Activated CD8-positive, alpha-beta memory T cell treated with anti-CD3 and anti-CD28 coated beads, Interleukin-2, amount 10 ng/mL, durations not matched to agents 7 days and 5 days (primary cell): ENCODE results near the gene F2. TPM values are rescaled to one million over a fixed set of nuclear protein-coding genes. Genes with fewer than 3 reads are reported as not detected.

Experiments
- ATAC-seq: fragments of 150-1000 bp; cut with Tn5 transposase; one replicate; pipeline ENCODE4 v1.10.0; 2021; ENCODE audit warnings: moderate library complexity
- CTCF ChIA-PET: fragments of 350-600 bp; sonication (Branson Sonifier 250); formaldehyde crosslinking; loops from one replicate; lab custom pipeline; 2021; ENCODE audit warnings: antibody characterized with exemption; lab: Charles Lee
- DNase-seq: peaks from one replicate; pipeline ENCODE4 v3.0.0-alpha.2; 2020
- H3K27ac Mint-ChIP-seq: one replicate; pipeline ENCODE4 v1.8.0; 2021; ENCODE audit warnings: mild to moderate bottlenecking, mixed read lengths
- H3K27me3 Mint-ChIP-seq: one replicate; pipeline ENCODE4 v1.8.0; 2021; ENCODE audit warnings: mixed read lengths
- H3K36me3 Mint-ChIP-seq: one replicate; pipeline ENCODE4 v1.8.0; 2021; ENCODE audit warnings: mild to moderate bottlenecking, mixed read lengths
- H3K4me1 Mint-ChIP-seq: one replicate; pipeline ENCODE4 v1.8.0; 2021; ENCODE audit warnings: mixed read lengths
- H3K4me3 Mint-ChIP-seq: one replicate; pipeline ENCODE4 v1.8.0; 2021; ENCODE audit warnings: mild to moderate bottlenecking, moderate library complexity, mixed read lengths
- H3K9me3 Mint-ChIP-seq: one replicate; pipeline ENCODE4 v1.8.0; 2022; ENCODE audit warnings: low read depth, mixed read lengths
- total RNA-seq, 2 experiments: library from RNA; stranded (reverse); gene quantifications; one replicate each; pipeline ENCODE4 v1.2.3, GENCODE V29; 2021

The F2 gene
- total RNA-seq, 2 experiments from 2014 or later, result not detected

DNA sequence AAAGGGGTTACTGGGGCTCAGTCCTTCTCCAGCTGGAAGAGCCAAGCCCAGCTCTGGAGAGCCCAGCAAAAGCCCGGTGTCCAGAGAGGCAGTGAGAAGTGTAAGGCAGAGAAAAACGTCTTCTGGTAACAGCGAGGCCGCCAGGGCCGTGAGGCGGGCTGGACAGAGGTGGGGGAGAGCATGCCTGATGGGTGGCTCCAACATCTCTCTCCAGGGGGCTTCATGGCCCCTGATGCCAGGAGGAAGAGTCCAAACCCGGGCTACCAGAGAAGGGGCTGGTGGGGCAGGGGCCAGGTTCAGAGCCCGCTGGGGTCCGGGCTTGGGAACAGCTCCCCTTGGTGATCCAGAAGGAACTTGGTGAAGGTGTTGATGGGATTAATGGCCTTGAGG, 40.3 kb upstream of the F2 start:
- H3K27me3 Mint-ChIP-seq, result no peaks in the 10 kb centered on the region
- peaks cover 26% of the 10 kb centered on the region for H3K4me1 Mint-ChIP-seq
- no peaks in the 10 kb centered on the region for H3K9me3 Mint-ChIP-seq
- CTCF ChIA-PET, result interaction anchor here (1.7 kb wide), 1 partner anchor 9 kb away, joined by 3 read pairs; no protein-coding TSS in a partner anchor
- peaks cover 8% of the 10 kb centered on the region for H3K36me3 Mint-ChIP-seq
- ATAC-seq (no peak), DNase-seq (no peak)
- no peak overlapping the region for H3K27ac Mint-ChIP-seq
- no peak overlapping the region for H3K4me3 Mint-ChIP-seq

DNA sequence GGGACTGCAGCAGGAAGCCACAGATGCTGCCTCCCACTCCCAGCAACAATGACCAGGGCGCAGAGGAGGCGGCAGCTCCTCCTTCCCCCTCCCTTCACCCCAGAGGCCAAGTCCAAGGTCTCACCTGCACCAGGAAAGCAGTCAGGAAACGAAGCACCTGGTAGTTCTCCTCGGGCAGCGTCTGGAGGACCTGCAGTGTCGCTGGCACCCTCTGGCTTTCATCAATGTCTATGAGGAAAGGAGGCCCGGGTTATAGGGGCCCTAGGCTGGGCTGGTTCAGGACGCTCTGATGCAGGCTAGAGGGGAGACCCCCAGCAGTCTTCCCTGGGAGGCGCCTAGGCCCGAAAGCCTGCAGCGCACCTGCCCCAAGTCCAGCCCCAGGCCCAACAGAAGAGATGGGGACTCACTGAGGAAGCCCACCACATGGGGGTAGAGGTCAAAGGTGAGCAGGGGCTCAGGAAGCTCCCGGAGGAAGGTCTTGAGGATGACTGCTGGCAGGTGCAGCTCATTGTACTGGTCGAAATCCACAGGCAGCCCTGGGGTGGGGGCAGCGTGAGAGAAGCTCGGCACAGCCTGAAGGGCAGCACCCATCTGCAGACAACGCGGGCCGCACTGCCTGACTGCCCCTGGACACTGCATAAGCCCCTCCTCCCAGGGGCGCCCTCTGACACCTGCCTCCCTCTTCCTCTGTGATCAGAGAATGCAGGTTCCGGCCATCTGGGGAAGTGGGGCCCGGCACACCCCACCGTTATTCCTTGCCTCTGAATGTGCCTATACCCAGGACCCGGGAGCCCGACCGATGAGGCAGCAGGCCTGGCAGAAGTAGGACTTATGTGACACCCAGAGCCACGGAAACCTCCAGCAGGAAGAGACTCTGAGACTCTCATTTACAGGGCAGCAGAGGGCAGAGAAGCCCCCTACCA, 39.5 kb upstream of the F2 start:
- no peak for ATAC-seq

DNA sequence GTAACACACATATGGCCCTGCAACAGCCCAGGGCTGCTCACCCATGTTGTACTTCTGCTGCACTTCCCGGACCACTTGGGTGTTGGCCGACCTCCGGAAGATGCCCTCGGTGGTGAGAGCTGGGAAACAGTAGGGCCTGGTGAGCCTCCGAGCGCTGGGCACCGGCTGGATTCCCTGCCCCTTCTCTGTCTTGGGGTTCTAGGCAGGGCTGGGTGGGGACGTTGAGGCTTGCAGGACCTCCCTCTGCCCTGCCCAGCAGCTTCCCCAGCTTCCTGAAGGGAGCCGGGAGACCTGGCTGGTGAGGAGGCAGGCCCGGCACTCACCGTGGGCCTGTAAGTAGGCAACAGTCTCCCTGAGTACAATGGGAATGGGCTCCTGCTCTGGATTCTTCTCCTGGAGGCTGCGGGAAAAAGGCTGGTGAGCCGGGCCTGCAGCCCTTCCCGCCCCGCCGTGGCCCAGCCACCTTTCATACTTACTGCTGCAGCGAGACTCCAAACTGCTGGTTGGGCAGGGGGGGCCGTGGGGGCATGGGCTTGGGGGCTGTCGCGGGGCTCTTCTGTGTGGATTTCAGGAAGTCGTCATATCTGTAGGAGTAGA, 38.8 kb upstream of the F2 start:
- Mint-ChIP-seq H3K4me1 (peaks cover 17% of the 10 kb centered on the region), H3K36me3 (peaks cover 9% of the 10 kb centered on the region), H3K27me3 (no peaks in the 10 kb centered on the region), H3K4me3 (no peak overlapping the region), H3K27ac (no peak overlapping the region), H3K9me3 (no peaks in the 10 kb centered on the region)
- ATAC-seq (no peak), DNase-seq (no peak)
- CTCF ChIA-PET, result interaction anchor here (1.1 kb wide), 1 partner anchor 10 kb away, joined by 3 read pairs; no protein-coding TSS in a partner anchor

More for the DNA sequence above, 39.5 kb upstream of the F2 start:
- no peak for DNase-seq
- H3K27ac Mint-ChIP-seq, result no peak overlapping the region
- H3K4me1 Mint-ChIP-seq, result peaks cover 25% of the 10 kb centered on the region
- peaks cover 8% of the 10 kb centered on the region for H3K36me3 Mint-ChIP-seq
- H3K27me3 Mint-ChIP-seq, result no peaks in the 10 kb centered on the region
- H3K4me3 Mint-ChIP-seq, result no peak overlapping the region
- H3K9me3 Mint-ChIP-seq, result no peaks in the 10 kb centered on the region
- CTCF ChIA-PET, result interaction anchor here (1.7 kb wide), 1 partner anchor 10 kb away, joined by 3 read pairs; no protein-coding TSS in a partner anchor

DNA sequence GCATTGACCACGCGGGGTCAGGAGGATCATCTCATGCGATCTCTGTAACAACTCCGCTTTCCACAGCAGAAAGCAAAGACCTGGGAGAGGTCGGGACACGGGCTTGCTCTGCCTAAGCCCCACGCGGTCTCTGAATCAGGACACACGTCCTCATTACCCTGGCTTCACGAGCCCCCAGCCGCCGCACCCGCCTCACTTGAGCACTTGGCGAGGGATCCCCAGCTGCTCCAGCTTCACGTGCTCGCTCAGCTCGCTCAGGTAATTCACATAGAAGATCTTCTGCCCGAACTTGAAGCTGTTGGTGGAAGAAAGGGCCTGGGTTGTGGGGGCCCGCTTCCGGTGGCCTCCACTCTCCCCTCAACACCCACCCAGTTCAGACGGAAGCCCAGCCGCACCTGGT, 38.2 kb upstream of the F2 start:
- no peak overlapping the region for H3K4me3 Mint-ChIP-seq
- H3K27me3 Mint-ChIP-seq, result no peaks in the 10 kb centered on the region
- peaks cover 9% of the 10 kb centered on the region for H3K36me3 Mint-ChIP-seq
- H3K9me3 Mint-ChIP-seq, result no peaks in the 10 kb centered on the region
- CTCF ChIA-PET, result interaction anchor here (1.1 kb wide), 1 partner anchor 10 kb away, joined by 3 read pairs; no protein-coding TSS in a partner anchor
- ATAC-seq (no peak), DNase-seq (no peak)
- no peak overlapping the region for H3K27ac Mint-ChIP-seq
- peaks cover 12% of the 10 kb centered on the region for H3K4me1 Mint-ChIP-seq

DNA sequence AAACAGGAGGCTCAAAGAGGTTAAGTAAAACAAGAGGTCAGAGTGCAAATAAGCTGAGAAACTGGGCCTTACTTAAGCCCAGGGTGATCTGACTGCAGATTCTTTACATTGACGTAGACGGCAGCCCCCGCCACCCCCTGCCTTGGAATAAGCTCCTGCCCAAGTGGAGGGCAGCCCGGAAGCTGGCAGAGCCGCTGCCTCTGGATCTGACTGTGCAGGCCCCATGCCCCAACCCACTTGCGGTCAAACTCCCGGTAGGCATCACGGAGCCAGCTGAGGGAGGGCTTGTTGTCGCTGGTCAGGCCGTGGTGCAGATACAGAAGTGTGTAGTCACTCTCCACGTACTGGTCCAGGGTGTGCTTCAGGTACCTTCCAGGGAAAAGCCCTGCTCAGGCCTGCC, 37.2 kb upstream of the F2 start:
- DNase-seq (no peak), ATAC-seq (no peak)
- Mint-ChIP-seq H3K27ac (no peak overlapping the region), H3K9me3 (no peaks in the 10 kb centered on the region), H3K27me3 (no peaks in the 10 kb centered on the region), H3K4me3 (no peak overlapping the region), H3K36me3 (peaks cover 11% of the 10 kb centered on the region), H3K4me1 (peaks cover 8% of the 10 kb centered on the region)
- CTCF ChIA-PET, result interaction anchor here (2.0 kb wide), 1 partner anchor 10 kb away, joined by 9 read pairs; no protein-coding TSS in a partner anchor

DNA sequence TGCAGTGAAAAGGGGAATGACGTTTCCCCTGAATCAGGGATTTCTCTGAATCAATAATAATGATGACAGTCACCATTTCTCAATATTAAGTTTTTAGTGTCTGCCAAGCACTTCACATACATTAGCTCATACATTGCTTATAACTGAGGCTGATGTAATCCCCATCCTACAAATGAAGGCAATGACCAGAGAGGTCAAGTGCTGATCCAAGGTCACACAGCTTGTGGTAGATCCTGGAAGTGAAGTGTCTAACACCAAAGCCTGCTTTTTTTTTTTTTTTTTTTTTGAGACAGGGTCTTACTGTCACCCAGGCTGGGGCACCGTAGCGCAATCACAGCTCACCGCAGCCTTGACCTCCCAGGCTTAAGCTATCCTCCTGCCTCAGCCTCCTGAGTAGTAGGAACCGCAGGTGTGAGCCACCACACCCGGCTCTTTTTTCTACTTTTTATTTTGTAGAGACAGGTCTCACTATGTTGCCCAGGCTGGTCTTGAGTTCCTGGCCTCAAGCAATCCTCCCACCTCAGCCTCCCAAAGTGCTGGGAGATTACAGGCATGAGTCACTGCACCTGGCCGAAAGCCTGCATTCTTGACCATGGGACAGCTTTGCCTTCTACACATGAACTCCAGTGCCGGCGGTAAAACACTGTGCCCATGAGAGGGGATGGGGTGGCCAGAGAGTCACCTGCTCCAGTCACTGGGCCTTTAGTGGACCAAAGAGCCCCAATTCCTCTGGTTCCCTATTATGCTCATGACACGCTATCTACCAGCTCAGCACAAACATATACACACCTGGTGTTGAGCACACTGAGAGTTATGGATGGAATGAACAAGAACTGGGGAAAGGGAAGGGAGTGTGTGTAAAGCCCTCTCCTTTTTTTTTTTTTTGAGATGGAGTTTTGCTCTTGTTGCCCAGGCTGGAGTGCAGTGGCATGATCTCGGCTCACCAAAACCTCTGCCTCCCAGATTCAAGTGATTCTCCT, 36.0 kb upstream of the F2 start:
- Mint-ChIP-seq H3K4me3 (no peak overlapping the region), H3K36me3 (peaks cover 11% of the 10 kb centered on the region)
- no peak for ATAC-seq

DNA sequence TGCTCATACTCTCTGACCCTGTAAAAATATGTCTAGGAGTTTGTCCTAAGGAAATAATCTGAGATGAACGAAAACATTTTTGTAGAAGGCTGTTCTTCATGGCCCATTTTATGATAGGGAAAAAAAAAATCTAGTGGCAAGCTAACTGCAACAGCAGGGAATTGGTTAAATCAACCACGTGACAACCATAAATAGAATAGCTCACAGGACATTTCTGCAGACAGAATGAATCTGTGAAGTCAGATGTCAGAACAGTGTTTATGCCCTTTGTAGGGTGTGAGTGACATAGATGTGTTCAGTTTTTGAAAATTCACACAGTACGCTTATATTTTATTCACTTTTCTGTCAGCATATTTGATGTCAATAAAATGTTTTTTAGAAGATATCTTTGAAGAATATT, 34.6 kb upstream of the F2 start:
- ATAC-seq (no peak), DNase-seq (no peak)
- H3K27ac Mint-ChIP-seq, result no peak overlapping the region
- H3K27me3 Mint-ChIP-seq, result no peaks in the 10 kb centered on the region
- H3K4me1 Mint-ChIP-seq, result peaks cover 4% of the 10 kb centered on the region
- H3K4me3 Mint-ChIP-seq, result no peak overlapping the region
- H3K36me3 Mint-ChIP-seq, result peaks cover 16% of the 10 kb centered on the region
- H3K9me3 Mint-ChIP-seq, result no peaks in the 10 kb centered on the region
- CTCF ChIA-PET, result no interaction called here

More for the DNA sequence above, 36.0 kb upstream of the F2 start:
- CTCF ChIA-PET, result interaction anchor here (0.7 to 2.0 kb wide), 2 partner anchors 11 to 129 kb away, joined by 6 to 9 read pairs; no protein-coding TSS in a partner anchor
- no peak for DNase-seq
- Mint-ChIP-seq H3K4me1 (peaks cover 4% of the 10 kb centered on the region), H3K27ac (peak overlapping the region; percentile 36), H3K9me3 (no peaks in the 10 kb centered on the region), H3K27me3 (no peaks in the 10 kb centered on the region)

DNA sequence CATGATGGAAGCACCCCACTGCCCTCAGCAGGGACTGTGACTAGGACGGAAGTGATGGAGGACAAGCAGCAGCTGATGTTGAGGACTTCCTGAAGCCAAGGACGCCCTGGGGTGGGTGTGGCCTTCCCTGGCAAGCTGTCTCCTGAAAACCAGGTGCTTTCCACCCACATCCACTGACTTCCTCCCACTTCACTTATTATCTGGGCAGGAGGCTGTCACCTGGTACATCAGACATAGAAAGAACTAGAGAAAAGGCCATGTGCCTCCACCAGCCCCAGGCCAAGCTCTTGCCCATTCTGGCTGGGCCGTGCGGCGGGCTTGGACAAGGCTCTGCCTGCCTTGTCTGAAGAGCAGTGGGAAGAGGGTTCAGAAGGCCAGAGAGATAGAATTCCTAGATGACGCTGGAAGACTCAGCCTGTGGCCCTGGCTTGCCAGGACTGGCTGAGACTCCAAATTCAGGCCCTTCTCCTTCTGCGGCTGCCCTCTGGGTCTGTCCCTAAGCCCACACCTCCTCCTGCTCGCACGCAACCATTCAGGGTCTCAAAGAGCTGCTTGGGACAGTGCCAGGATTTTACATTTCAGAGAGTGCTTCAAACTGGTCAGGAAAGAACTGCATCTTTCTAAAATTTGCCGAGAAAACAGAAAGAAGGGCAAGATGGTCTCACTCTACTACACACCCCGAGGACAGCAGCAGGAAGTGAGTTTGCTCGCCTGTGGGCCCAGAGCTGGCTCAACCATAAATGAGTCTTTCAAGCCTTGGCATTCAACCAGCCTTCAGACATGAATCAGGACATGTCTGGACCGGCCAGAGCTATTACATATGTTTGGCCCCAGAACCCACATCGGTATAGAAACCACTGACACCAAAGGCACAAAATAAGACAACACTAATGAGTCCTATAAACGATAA, 31.9 kb upstream of the F2 start:
- peaks cover 4% of the 10 kb centered on the region for H3K4me1 Mint-ChIP-seq
- CTCF ChIA-PET, result no interaction called here
- DNase-seq, result no peak
- no peak overlapping the region for H3K4me3 Mint-ChIP-seq
- no peaks in the 10 kb centered on the region for H3K27me3 Mint-ChIP-seq
- no peaks in the 10 kb centered on the region for H3K9me3 Mint-ChIP-seq
- peaks cover 13% of the 10 kb centered on the region for H3K36me3 Mint-ChIP-seq
- peak overlapping the region; percentile 15 for H3K27ac Mint-ChIP-seq
- ATAC-seq, result no peak

DNA sequence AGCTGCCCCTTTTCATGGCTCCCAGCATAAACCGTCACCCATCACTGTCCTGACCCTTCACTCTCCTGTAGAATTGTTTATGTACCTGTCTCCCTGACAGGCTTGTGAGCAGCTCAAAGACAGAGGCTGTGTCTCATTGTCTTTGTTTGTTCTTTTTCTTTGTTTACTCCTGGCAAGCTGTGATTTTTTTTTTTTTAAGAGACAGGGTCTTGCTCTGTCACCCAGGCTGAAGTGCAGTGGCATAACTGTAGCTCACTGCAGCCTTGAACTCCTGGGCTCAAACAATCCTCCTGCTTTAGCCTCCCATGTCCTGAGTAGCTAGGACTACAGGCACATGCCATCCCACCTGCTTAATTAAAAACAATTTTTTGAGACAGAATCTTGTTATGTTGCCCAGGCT, 28.3 kb upstream of the F2 start:
- no peak for ATAC-seq
- CTCF ChIA-PET, result no interaction called here
- Mint-ChIP-seq H3K9me3 (no peaks in the 10 kb centered on the region), H3K27ac (no peak overlapping the region), H3K36me3 (peaks cover 12% of the 10 kb centered on the region), H3K4me3 (no peak overlapping the region), H3K4me1 (peaks cover 1% of the 10 kb centered on the region), H3K27me3 (no peaks in the 10 kb centered on the region)
- no peak for DNase-seq

DNA sequence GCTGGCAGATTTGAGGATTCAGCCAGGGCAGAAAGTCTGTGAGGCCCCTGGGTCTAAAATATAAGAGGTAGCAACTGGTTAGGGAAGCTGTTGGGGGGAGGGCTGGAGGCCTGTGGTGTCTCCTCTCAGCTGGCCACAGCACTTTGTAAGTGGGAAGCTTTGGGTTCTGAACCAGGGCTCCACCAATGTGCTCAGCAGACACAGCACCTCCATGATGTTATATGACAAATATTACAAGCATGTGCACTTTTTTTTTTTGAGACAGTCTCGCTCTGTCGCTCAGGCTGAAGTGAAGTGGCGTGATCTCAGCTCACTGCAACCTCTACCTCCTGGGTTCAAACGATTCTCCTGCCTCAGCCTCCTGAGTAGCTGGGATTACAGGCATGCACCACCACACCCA, 26.6 kb upstream of the F2 start:
- Mint-ChIP-seq H3K27ac (no peak overlapping the region), H3K27me3 (no peaks in the 10 kb centered on the region), H3K4me1 (peaks cover 1% of the 10 kb centered on the region), H3K9me3 (no peaks in the 10 kb centered on the region), H3K4me3 (no peak overlapping the region), H3K36me3 (peaks cover 9% of the 10 kb centered on the region)
- DNase-seq, result no peak
- ATAC-seq, result no peak
- CTCF ChIA-PET, result no interaction called here

DNA sequence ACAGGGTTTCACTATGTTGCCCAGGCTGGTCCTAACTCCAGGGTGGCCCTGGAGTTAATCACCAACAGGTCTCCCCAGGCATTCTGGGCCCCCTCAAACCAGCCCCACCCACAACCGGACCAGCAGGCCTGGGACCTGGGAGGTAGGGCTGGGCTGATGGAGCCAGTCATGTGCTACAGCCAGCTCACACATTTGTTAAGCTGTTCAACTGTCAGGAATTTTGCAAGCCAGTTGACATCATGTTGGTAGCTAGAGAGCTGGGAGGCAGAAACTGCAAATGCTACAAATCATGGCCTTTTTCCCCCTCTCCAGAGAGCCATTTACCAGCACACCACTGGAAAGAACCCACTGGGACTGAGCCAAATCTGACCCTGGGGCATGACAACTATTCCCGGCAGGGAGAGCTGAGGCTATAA, 25.4 kb upstream of the F2 start:
- H3K4me3 Mint-ChIP-seq, result no peak overlapping the region
- CTCF ChIA-PET, result interaction anchor here (1.0 kb wide), 1 partner anchor 23 kb away, joined by 3 read pairs; no protein-coding TSS in a partner anchor
- H3K4me1 Mint-ChIP-seq, result peaks cover 10% of the 10 kb centered on the region
- ATAC-seq, result no peak
- H3K36me3 Mint-ChIP-seq, result peaks cover 6% of the 10 kb centered on the region
- H3K27me3 Mint-ChIP-seq, result no peaks in the 10 kb centered on the region
- DNase-seq, result no peak
- no peaks in the 10 kb centered on the region for H3K9me3 Mint-ChIP-seq
- H3K27ac Mint-ChIP-seq, result no peak overlapping the region

DNA sequence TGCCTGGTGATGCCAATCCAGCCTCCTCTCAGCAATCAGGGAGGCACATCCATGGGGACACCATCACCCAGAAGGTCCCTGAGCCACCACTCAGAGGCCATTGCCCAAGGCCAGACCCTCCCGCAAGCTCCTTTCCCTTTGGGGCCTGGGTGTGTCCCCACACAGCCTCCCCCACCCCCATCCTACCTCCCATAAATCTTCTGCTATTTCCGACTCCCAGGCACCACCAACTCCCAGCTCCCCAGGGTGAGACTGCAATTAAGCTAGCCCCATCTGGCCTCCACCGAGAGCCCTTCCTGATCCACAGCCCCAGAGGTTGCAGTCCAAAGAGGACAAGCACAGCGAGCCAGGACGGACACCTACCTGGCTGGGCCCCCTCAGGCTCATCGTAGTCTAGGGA, 24.9 kb upstream of the F2 start:
- Mint-ChIP-seq H3K36me3 (peaks cover 4% of the 10 kb centered on the region), H3K4me3 (no peak overlapping the region), H3K9me3 (no peaks in the 10 kb centered on the region), H3K27ac (no peak overlapping the region), H3K27me3 (no peaks in the 10 kb centered on the region), H3K4me1 (peaks cover 14% of the 10 kb centered on the region)
- ATAC-seq (no peak), DNase-seq (no peak)
- CTCF ChIA-PET, result interaction anchor here (1.0 kb wide), 1 partner anchor 23 kb away, joined by 3 read pairs; no protein-coding TSS in a partner anchor
